Activated T-helper 17 cell treated with anti-CD3 and anti-CD28 coated beads, Interleukin-2, amount 50 U/mL, for 72 hours (primary cell): ENCODE data around the gene SLCO4A1. TPM values are rescaled to one million over a fixed set of nuclear protein-coding genes. Genes with fewer than 3 reads are reported as not detected.

ENCODE experiments used
- total RNA-seq, 2 donors: library from RNA; stranded (reverse); gene quantifications; one replicate each; pipeline ENCODE4 v1.2.3, GENCODE V29; 2022

Gene SLCO4A1
- total RNA-seq, 2 donors from 2014 or later, result 41.1 to 53.6 TPM

Other genes with a start within 250 kb of the SLCO4A1 start
- 1 to 10 TPM; 6.8 to 6.9 TPM for gene CABLES2, start 235.2 kb upstream of the SLCO4A1 start, total RNA-seq
- gene RBBP8NL, start 215.0 kb upstream of the SLCO4A1 start, total RNA-seq, result not detected
- gene GATA5, start 166.5 kb upstream of the SLCO4A1 start, total RNA-seq, result not detected
- gene NTSR1, start 66.3 kb downstream of the SLCO4A1 start, total RNA-seq, result not detected
- 10 to 100 TPM; 16.0 to 20.5 TPM for gene MRGBP, start 154.0 kb downstream of the SLCO4A1 start, total RNA-seq
- 10 to 100 TPM; 42.3 to 52.6 TPM for gene OGFR, start 162.3 kb downstream of the SLCO4A1 start, total RNA-seq
- not detected for gene COL9A3, start 174.5 kb downstream of the SLCO4A1 start, total RNA-seq
- 1 to 10 TPM; 3.4 to 3.7 TPM for gene TCFL5, start 219.3 kb downstream of the SLCO4A1 start, total RNA-seq